ENCODE results near the gene PSTPIP1.

GRCh38 chr15:77035584-77035983 is 40.7 kb downstream of the PSTPIP1 start:
- TF ChIP-seq, protein P1, sequence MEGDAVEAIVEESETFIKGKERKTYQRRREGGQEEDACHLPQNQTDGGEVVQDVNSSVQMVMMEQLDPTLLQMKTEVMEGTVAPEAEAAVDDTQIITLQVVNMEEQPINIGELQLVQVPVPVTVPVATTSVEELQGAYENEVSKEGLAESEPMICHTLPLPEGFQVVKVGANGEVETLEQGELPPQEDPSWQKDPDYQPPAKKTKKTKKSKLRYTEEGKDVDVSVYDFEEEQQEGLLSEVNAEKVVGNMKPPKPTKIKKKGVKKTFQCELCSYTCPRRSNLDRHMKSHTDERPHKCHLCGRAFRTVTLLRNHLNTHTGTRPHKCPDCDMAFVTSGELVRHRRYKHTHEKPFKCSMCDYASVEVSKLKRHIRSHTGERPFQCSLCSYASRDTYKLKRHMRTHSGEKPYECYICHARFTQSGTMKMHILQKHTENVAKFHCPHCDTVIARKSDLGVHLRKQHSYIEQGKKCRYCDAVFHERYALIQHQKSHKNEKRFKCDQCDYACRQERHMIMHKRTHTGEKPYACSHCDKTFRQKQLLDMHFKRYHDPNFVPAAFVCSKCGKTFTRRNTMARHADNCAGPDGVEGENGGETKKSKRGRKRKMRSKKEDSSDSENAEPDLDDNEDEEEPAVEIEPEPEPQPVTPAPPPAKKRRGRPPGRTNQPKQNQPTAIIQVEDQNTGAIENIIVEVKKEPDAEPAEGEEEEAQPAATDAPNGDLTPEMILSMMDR (IDR thresholded peaks at IDR 0.05): no peak
- TF ChIP-seq ETV6 (CRISPR knock-in tag; IDR thresholded peaks at IDR 0.05): no peak
- TF ChIP-seq ELF4 (CRISPR knock-in tag; IDR thresholded peaks at IDR 0.05; ENCODE audit: low read depth): no peak
- no peak for TF ChIP-seq KAT7 (CRISPR knock-in tag; IDR thresholded peaks at IDR 0.05; ENCODE audit: borderline replicate concordance)
- TF ChIP-seq OVOL2 (CRISPR knock-in tag; IDR thresholded peaks at IDR 0.05; ENCODE audit: borderline replicate concordance): no peak
- TF ChIP-seq TCF7 (CRISPR knock-in tag; IDR thresholded peaks at IDR 0.05; ENCODE audit: low read depth): no peak
- no peak for TF ChIP-seq NR2C2 (CRISPR knock-in tag; IDR thresholded peaks at IDR 0.05)
- TF ChIP-seq JUN (CRISPR knock-in tag; IDR thresholded peaks at IDR 0.05): no peak
- TF ChIP-seq ARID4B (CRISPR knock-in tag; IDR thresholded peaks at IDR 0.05; ENCODE audit: borderline replicate concordance): no peak
- TF ChIP-seq SP1 (CRISPR knock-in tag; conservative IDR thresholded peaks at IDR 0.05): no peak
- no peak for TF ChIP-seq ZNF138 (CRISPR knock-in tag; conservative IDR thresholded peaks at IDR 0.05)
- TF ChIP-seq, protein P2, sequence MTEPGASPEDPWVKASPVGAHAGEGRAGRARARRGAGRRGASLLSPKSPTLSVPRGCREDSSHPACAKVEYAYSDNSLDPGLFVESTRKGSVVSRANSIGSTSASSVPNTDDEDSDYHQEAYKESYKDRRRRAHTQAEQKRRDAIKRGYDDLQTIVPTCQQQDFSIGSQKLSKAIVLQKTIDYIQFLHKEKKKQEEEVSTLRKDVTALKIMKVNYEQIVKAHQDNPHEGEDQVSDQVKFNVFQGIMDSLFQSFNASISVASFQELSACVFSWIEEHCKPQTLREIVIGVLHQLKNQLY (CRISPR knock-in tag; IDR thresholded peaks at IDR 0.05): no peak
- TF ChIP-seq ZNF232 (CRISPR knock-in tag; IDR thresholded peaks at IDR 0.05): no peak
- TF ChIP-seq, protein P3, sequence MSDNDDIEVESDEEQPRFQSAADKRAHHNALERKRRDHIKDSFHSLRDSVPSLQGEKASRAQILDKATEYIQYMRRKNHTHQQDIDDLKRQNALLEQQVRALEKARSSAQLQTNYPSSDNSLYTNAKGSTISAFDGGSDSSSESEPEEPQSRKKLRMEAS (CRISPR knock-in tag; IDR thresholded peaks at IDR 0.05): no peak

Data from WTC11 (cell line).